HG02973 (cell line): Measurements from ENCODE around the gene IL17RB.

ENCODE experiments used
- ATAC-seq: cut with Tn5 transposase; IDR thresholded peaks from one replicate; pipeline ENCODE4 v1.9.1; 2021; ENCODE audit warnings: moderate library complexity; ENCODE audit not compliant: unreplicated experiment

Gene IL17RB

GRCh38 chr3:53846134-53846850 is at the start of gene IL17RB, which contains the start of gene CHDH:
Gene IL17RB (plus strand): TSS chr3:53846568. CDS start chr3:53846589, 21 bp downstream.
Gene CHDH (minus strand): TSS chr3:53846419. CDS start chr3:53824008, 22,411 bp downstream.
- peak; percentile 45 for ATAC-seq

- no peak for ATAC-seq
These were observed 48.2 kb upstream of the IL17RB start for GRCh38 chr3:53798144-53798543.

GRCh38 chr3:53799338-53799865 is 47.0 kb upstream of the IL17RB start:
- no peak for ATAC-seq

- no peak for ATAC-seq
These were observed 46.1 kb upstream of the IL17RB start for GRCh38 chr3:53800041-53800906.

- ATAC-seq: no peak
These were observed 45.0 kb upstream of the IL17RB start for GRCh38 chr3:53801319-53801718.

- no peak for ATAC-seq
These were observed 44.0 kb upstream of the IL17RB start for GRCh38 chr3:53802256-53802880.

- ATAC-seq: no peak
These were observed 43.1 kb upstream of the IL17RB start for GRCh38 chr3:53803124-53803815.

- no peak for ATAC-seq
These were observed 42.3 kb upstream of the IL17RB start for GRCh38 chr3:53803816-53804695.

GRCh38 chr3:53804697-53805462 is 41.5 kb upstream of the IL17RB start:
- ATAC-seq: no peak

- ATAC-seq: no peak
These were observed 40.8 kb upstream of the IL17RB start for GRCh38 chr3:53805463-53806159.

GRCh38 chr3:53806182-53807116 is 39.9 kb upstream of the IL17RB start:
- no peak for ATAC-seq

GRCh38 chr3:53807117-53807810 is 39.1 kb upstream of the IL17RB start:
- no peak for ATAC-seq

- no peak for ATAC-seq
These were observed 37.9 kb upstream of the IL17RB start for GRCh38 chr3:53808496-53808895.

- ATAC-seq: no peak
These were observed 37.1 kb upstream of the IL17RB start for GRCh38 chr3:53809267-53809666.

- ATAC-seq: no peak
These were observed 36.5 kb upstream of the IL17RB start for GRCh38 chr3:53809764-53810400.
